ENCODE data around the gene DNAAF3.

GRCh38 chr19:55112246-55112776 is 54.1 kb downstream of the DNAAF3 start:
- TF ChIP-seq CTCF (IDR thresholded peaks at IDR 0.05) (no peak), EP300 (IDR thresholded peaks at IDR 0.05) (no peak), POLR2A (IDR thresholded peaks at IDR 0.05) (no peak)
